ENCODE results near the gene BANK1. TPM values are rescaled to one million over a fixed set of nuclear protein-coding genes. Genes with fewer than 3 reads are reported as not detected.

The BANK1 gene
- total and polyA plus RNA-seq, 10 of the 15 experiments (the other 5 are each of a cell fraction or from before 2014, with no cell fraction given) = 0.13 to 2.1 (median 0.42) TPM

- no peak for FAIRE-seq
Measured at GRCh38 chr4:101762534-101762933, 28.0 kb upstream of the BANK1 start.

More at GRCh38 chr4:101762534-101762933, 28.0 kb upstream of the BANK1 start:
- POLR2A ChIA-PET = no interaction called here
- CTCF ChIA-PET = no interaction called here
- SMC1A ChIA-PET (ENCODE audit: uncharacterized antibody, unreplicated experiment) = interaction anchor here (0.9 kb wide), 1 partner anchor 49 kb away, joined by 3 read pairs; no protein-coding TSS in a partner anchor
- Histone ChIP-seq H3K79me2 (ENCODE audit: control insufficient read depth, insufficient read depth, low read length) (no peaks in the 10 kb centered on the region), H3K27me3 (replicated peaks in 1 of 2; ENCODE audit: control insufficient read depth in 2 of 2, insufficient read depth in 2 of 2, low read length in 1 of 2) (no peaks in the 10 kb centered on the region), H3K4me2 (ENCODE audit: control insufficient read depth, insufficient read depth) (no peak overlapping the region), H3K9me3 (replicated peaks; ENCODE audit: control insufficient read depth, insufficient read depth, low read length) (no peaks in the 10 kb centered on the region), H3K27ac (ENCODE audit: control insufficient read depth, insufficient read depth) (no peak overlapping the region), H2AFZ (ENCODE audit: control insufficient read depth, low read depth, low read length) (no peak overlapping the region), H3K4me1 (ENCODE audit: control insufficient read depth, insufficient read depth, low read length) (no peaks in the 10 kb centered on the region), H3K4me3 (no peak overlapping the region), H3K9ac (ENCODE audit: control insufficient read depth, insufficient read depth, low read length) (no peak overlapping the region), H4K20me1 (ENCODE audit: control insufficient read depth, insufficient read depth) (no peaks in the 10 kb centered on the region), H3K36me3 (ENCODE audit: control insufficient read depth in 2 of 2, insufficient read depth in 2 of 2, low read length in 1 of 2) (no peaks in the 10 kb centered on the region)
- no peak for ATAC-seq
- RAD21 ChIA-PET (ENCODE audit: unreplicated experiment) = no interaction called here
- DNase-seq (ENCODE audit: low read depth, low spot score) = no peak
- intact Hi-C loops (cut with micrococcal nuclease; ENCODE audit: unreplicated experiment) = no loop called here
- in situ Hi-C loops (cut with MboI) = no loop called here
- WGBS (ENCODE audit: insufficient coverage, insufficient replicate concordance, low lambda C conversion rate, missing lambda C conversion rate) = 32% methylated on average over 2 of the region's 2 CpGs
- no peak for TF ChIP-seq SKIL (IDR thresholded peaks at IDR 0.05; ENCODE audit: low read depth, poor library complexity, severe bottlenecking)
- no peak for TF ChIP-seq POLR2AphosphoS2 (IDR thresholded peaks at IDR 0.05; ENCODE audit: low read depth, low read length)
- no peak for TF ChIP-seq ATF7 (IDR thresholded peaks at IDR 0.05; ENCODE audit: low read depth)
- no peak for TF ChIP-seq NR2F1 (conservative IDR thresholded peaks at IDR 0.05)
- no peak for TF ChIP-seq ZBTB11 (CRISPR knock-in tag; IDR thresholded peaks at IDR 0.05)
- TF ChIP-seq ZNF217 (IDR thresholded peaks at IDR 0.05) = no peak
- TF ChIP-seq MEF2B (IDR thresholded peaks at IDR 0.05; ENCODE audit: partially characterized antibody, poor library complexity, severe bottlenecking) = no peak
- no peak for TF ChIP-seq MTA3 (IDR thresholded peaks at IDR 0.05; ENCODE audit: borderline replicate concordance, low read length)
- TF ChIP-seq SMC3 (IDR thresholded peaks at IDR 0.05; ENCODE audit: borderline replicate concordance, low read length) = no peak
- TF ChIP-seq JUND (IDR thresholded peaks at IDR 0.05; ENCODE audit: low read depth, low read length) = no peak
- no peak for TF ChIP-seq ZBED1 (IDR thresholded peaks at IDR 0.05; ENCODE audit: borderline replicate concordance)
- TF ChIP-seq RB1 (IDR thresholded peaks at IDR 0.05; ENCODE audit: borderline replicate concordance) = no peak
- no peak for TF ChIP-seq MXI1 (IDR thresholded peaks at IDR 0.05; ENCODE audit: low read depth, low read length)
- TF ChIP-seq BCLAF1 (IDR thresholded peaks at IDR 0.05) = no peak
- no TSS peak for BruUV-seq (replicated peaks)

Data from GM12878 (cell line).